Mesendoderm (in vitro differentiated cells): ENCODE measurements around the gene GNS. TPM values are rescaled to one million over a fixed set of nuclear protein-coding genes. Genes with fewer than 3 reads are reported as not detected.
"Not testable (repeated sequence)": the region's sequence is repeated elsewhere in the genome, so short reads cannot be mapped to it uniquely, and the experiment has no call there.

Experiments used
- DNase-seq: peaks from one replicate; pipeline ENCODE4 v3.0.0; 2013
- H2AK5ac ChIP-seq: 2 replicates; pipeline ENCODE4 v1.6.1; 2013; ENCODE audit warnings: low read length, inconsistent platforms
- H2BK120ac ChIP-seq: 2 replicates; pipeline ENCODE4 v1.6.1; 2013; ENCODE audit warnings: low read depth, mild to moderate bottlenecking, low read length, moderate library complexity, mixed read lengths
- H2BK15ac ChIP-seq: replicated peaks from 2 replicates; pipeline ENCODE4 v1.6.1; 2013; ENCODE audit warnings: low read depth, mild to moderate bottlenecking, moderate library complexity
- H2BK5ac ChIP-seq: 2 replicates; pipeline ENCODE4 v1.6.1; 2013; ENCODE audit warnings: low read length, inconsistent platforms
- H3K18ac ChIP-seq: 2 replicates; pipeline ENCODE4 v1.6.1; 2013; ENCODE audit warnings: mild to moderate bottlenecking, low read length, mixed read lengths
- H3K23ac ChIP-seq: one replicate; pipeline ENCODE4 v1.6.1; 2013; ENCODE audit warnings: low read length
- H3K27ac ChIP-seq: 2 replicates; pipeline ENCODE4 v1.5.1; 2013; ENCODE audit warnings: low read depth, mild to moderate bottlenecking, inconsistent platforms, low read length, moderate library complexity
- H3K27me3 ChIP-seq: 2 replicates; pipeline ENCODE4 v1.6.1; 2013; ENCODE audit warnings: low read length, control low read depth, mild to moderate bottlenecking, inconsistent platforms; ENCODE audit not compliant: insufficient read depth, poor library complexity
- H3K36me3 ChIP-seq: 2 replicates; pipeline ENCODE4 v1.6.1; 2013; ENCODE audit warnings: low read length, inconsistent platforms; ENCODE audit not compliant: control insufficient read depth, insufficient read depth
- H3K4ac ChIP-seq: one replicate; pipeline ENCODE4 v1.6.1; 2013; ENCODE audit warnings: low read depth, mild to moderate bottlenecking, low read length, moderate library complexity
- H3K4me1 ChIP-seq: 2 replicates; pipeline ENCODE4 v1.6.1; 2013; ENCODE audit warnings: low read depth, low read length, inconsistent platforms; ENCODE audit not compliant: control insufficient read depth
- H3K4me2 ChIP-seq: 2 replicates; pipeline ENCODE4 v1.6.1; 2013; ENCODE audit warnings: low read length
- H3K4me3 ChIP-seq: 2 replicates; pipeline ENCODE4 v1.5.1; 2013; ENCODE audit warnings: mild to moderate bottlenecking, low read length
- H3K56ac ChIP-seq: one replicate; pipeline ENCODE4 v1.6.1; 2013; ENCODE audit warnings: low read length
- H3K79me1 ChIP-seq: 2 replicates; pipeline ENCODE4 v1.6.1; 2013; ENCODE audit warnings: low read length, inconsistent platforms
- H3K79me2 ChIP-seq: 2 replicates; pipeline ENCODE4 v1.6.1; 2013; ENCODE audit warnings: mild to moderate bottlenecking, low read length; ENCODE audit not compliant: control insufficient read depth, insufficient read depth
- H3K9ac ChIP-seq: 2 replicates; pipeline ENCODE4 v1.6.1; 2013; ENCODE audit warnings: low read length, inconsistent platforms
- H4K5ac ChIP-seq: one replicate; pipeline ENCODE4 v1.6.1; 2013; ENCODE audit warnings: low read length
- H4K8ac ChIP-seq: one replicate; pipeline ENCODE4 v1.6.1; 2013; ENCODE audit warnings: low read depth, mild to moderate bottlenecking, control low read depth, low read length, moderate library complexity
- WGBS: extraction: QIAGEN DNeasy Blood & Tissue Kit; methylation state at CpG from one replicate; pipeline ENCODE4 v1.1.7; 2013; ENCODE audit warnings: low lambda C conversion rate, missing lambda C conversion rate; ENCODE audit not compliant: insufficient coverage; ENCODE audit errors: extremely low coverage; 5-methylcytosine and 5-hydroxymethylcytosine counted together
- polyA plus RNA-seq, 2 experiments: library from polyadenylated mRNA; stranded (reverse); fragments of 200-250 nt; gene quantifications; one replicate each; pipeline ENCODE4 v1.2.3, GENCODE V29; 2013

Gene GNS
- 10.3 TPM for polyA plus RNA-seq (2013, experiment 1 of 2)
- 10.5 TPM for polyA plus RNA-seq (2013, experiment 2 of 2)

DNA sequence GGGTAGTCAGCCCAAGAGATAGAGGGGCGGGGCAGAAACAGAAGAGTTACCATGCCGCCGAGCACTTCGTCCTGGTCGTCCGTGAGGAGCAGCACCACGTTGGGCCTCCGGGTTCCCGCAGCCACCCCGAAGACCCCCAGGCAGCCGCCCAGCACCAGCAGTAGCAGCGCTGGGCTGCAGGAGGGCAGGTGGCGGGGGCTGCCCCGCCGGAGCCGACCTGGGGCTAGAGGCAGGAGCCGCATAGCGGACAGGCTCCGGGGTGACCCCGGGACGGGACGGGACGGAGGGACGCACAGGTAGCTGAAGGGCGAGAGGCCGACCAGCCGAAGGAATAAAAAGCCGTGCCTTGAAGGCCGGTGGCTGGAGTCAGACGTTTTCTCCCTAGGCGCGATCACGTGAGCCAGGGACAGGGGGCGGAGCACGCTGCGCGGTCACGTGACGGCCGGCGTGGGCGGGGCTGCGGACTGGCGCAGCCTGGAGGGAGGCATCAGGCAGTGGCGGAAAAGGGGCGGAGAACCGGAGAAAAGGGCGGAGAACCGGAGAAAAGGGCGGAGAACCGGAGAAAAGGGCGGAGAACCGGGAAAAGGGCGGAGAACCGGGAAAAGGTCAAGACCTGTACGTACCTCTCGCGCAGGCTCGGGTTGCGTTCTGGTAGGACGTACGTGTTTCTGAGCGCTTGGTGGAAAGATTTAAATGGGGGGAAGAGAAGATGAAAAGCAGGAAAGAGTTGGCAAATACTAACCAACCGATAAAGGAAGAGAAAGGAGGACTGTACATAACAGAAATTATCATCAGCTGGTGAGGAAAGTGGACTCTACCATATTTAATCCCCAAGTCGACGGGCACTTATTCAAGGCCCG, at the start of gene GNS:
Gene GNS, minus strand, starts transcription at position 372 of the 860 bp plus-strand sequence. Its CDS starts 130 bp downstream, at position 242.
- Histone ChIP-seq H3K36me3 (peaks cover under 1% of the 10 kb centered on the region), H4K5ac (no peak within 1 kb of the TSS), H3K79me2 (peaks cover 4% of the 10 kb centered on the region), H2AK5ac (no peak within 1 kb of the TSS), H3K27me3 (no peaks in the 10 kb centered on the region), H3K18ac (no peak within 1 kb of the TSS), H3K27ac (no peak within 1 kb of the TSS), H3K56ac (peak within 1 kb of the TSS; percentile 92), H3K79me1 (peaks cover 8% of the 10 kb centered on the region), H3K23ac (no peak within 1 kb of the TSS), H2BK120ac (no peak within 1 kb of the TSS), H3K4ac (no peak within 1 kb of the TSS), H3K4me1 (no peaks in the 10 kb centered on the region), H2BK15ac (no peak within 1 kb of the TSS), H3K4me3 (peak within 1 kb of the TSS; percentile 84), H2BK5ac (no peak within 1 kb of the TSS), H4K8ac (peak within 1 kb of the TSS; percentile 77), H3K9ac (peak within 1 kb of the TSS; percentile 82), H3K4me2 (peak within 1 kb of the TSS; percentile 100)
- peak; percentile 94 for DNase-seq
- WGBS: no CpG with 5 or more reads among the region's 67 CpGs

DNA sequence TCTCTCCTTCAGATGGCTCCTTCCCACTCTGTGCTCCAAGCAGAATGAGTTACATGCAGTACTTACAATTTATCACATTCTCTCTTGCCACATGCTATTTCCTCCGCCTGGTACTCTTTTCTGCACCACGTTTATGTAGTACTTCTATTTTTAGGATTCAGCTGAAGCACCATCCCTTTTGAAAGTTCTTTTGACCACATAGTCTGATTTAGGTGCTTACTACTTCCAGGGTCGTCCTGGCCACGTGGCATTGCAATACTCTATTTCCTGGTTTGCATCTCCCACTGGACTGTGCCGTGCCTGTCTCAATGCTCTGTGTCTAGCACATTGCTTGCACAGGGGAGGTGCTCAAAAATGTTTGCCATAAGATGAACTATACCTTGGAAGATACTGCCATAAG, 48.9 kb upstream of the GNS start:
- no peak overlapping the region for H2BK5ac ChIP-seq
- H3K9ac ChIP-seq: no peak overlapping the region
- H3K27me3 ChIP-seq: no peaks in the 10 kb centered on the region
- no peaks in the 10 kb centered on the region for H3K4me1 ChIP-seq
- no peak overlapping the region for H4K5ac ChIP-seq
- no peaks in the 10 kb centered on the region for H3K79me1 ChIP-seq
- no peak overlapping the region for H2AK5ac ChIP-seq
- no peaks in the 10 kb centered on the region for H3K36me3 ChIP-seq
- H3K56ac ChIP-seq: no peak overlapping the region
- no peak overlapping the region for H3K4ac ChIP-seq
- no peak overlapping the region for H3K27ac ChIP-seq
- whole genome bisulfite sequencing: no CpG with 5 or more reads among the region's 5 CpGs
- no peak overlapping the region for H2BK120ac ChIP-seq
- DNase-seq: no peak
- H3K4me2 ChIP-seq: no peak overlapping the region
- no peak overlapping the region for H4K8ac ChIP-seq
- no peaks in the 10 kb centered on the region for H3K79me2 ChIP-seq
- H3K23ac ChIP-seq: no peak overlapping the region
- no peak overlapping the region for H3K18ac ChIP-seq
- no peak overlapping the region for H2BK15ac ChIP-seq
- H3K4me3 ChIP-seq: no peak overlapping the region

DNA sequence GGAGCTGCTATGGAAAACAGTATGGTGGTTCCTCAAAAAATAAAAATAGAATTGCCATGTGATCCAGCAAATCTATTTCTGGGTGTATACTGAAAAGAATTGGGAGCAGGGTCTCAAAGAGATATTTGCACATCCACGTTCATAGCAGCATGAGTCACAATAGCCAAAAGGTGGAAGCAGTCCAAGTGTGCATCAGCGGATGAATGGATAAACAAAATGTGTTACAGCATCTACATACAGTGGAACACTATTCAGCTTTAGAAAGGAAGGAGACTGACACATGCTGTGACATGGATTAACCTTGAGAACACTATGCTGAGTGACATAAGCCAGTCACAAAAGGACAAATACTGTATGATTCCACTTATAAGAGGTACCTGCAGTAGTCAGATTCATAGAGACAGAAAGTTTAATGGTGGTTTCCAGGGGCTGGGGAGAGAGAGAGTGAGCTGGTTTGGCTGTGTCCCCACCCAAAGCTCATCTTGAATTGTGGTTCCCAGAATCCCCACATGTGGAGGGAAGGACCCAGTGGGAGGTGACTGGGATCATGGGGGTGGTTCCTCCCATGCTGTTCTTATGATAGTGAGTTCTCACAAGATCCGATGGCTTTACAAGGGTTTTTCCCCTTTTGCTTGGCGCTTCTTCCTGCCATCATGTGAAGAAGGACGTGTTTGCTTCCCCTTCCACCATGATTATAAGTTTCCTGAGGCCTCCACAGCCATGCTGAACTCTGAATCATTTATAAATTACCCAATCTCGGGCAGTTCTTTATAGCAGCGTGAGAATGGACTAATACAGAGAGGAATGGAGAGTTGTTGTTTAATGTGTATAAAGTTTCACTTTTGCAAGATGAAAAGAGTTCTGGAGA, 47.6 kb upstream of the GNS start:
- Histone ChIP-seq H3K27me3 (no peaks in the 10 kb centered on the region), H3K4me3 (no peak overlapping the region), H3K79me2 (no peaks in the 10 kb centered on the region), H3K4ac (no peak overlapping the region), H3K4me2 (no peak overlapping the region), H3K79me1 (no peaks in the 10 kb centered on the region), H3K18ac (no peak overlapping the region), H2BK120ac (no peak overlapping the region), H3K27ac (no peak overlapping the region), H4K5ac (no peak overlapping the region), H2BK5ac (no peak overlapping the region), H3K36me3 (no peaks in the 10 kb centered on the region), H2BK15ac (no peak overlapping the region), H3K4me1 (no peaks in the 10 kb centered on the region), H3K9ac (no peak overlapping the region), H2AK5ac (no peak overlapping the region), H3K23ac (no peak overlapping the region), H4K8ac (no peak overlapping the region), H3K56ac (no peak overlapping the region)
- no CpG with 5 or more reads among the region's 7 CpGs for WGBS
- no peak for DNase-seq

DNA sequence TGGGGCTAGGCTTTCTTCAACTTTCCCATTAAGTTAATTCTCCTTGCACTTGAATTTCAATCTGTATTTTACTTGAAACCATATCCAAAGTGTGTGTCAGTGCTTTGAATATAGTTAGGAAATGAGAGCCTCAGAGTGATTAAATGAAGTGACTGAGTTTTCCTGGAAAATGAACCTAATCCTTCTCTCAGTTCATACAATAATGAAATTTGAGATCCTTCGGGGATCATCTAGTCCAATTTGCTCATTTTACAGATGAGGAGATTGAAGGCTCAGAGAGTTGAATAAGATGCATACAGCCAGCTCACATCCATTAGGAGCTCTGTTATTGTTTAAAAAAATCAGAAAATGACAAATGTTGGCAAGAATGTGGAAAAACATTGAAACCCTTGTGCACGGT, 47.0 kb upstream of the GNS start:
- Histone ChIP-seq H3K56ac (no peak overlapping the region), H3K4ac (no peak overlapping the region), H3K79me1 (no peaks in the 10 kb centered on the region), H3K79me2 (no peaks in the 10 kb centered on the region), H3K4me2 (no peak overlapping the region), H3K4me1 (no peaks in the 10 kb centered on the region), H3K23ac (no peak overlapping the region), H3K36me3 (no peaks in the 10 kb centered on the region), H2BK15ac (no peak overlapping the region), H2BK120ac (no peak overlapping the region), H3K27me3 (no peaks in the 10 kb centered on the region), H3K18ac (no peak overlapping the region), H2AK5ac (no peak overlapping the region), H3K9ac (no peak overlapping the region), H2BK5ac (no peak overlapping the region), H4K5ac (no peak overlapping the region), H3K27ac (no peak overlapping the region), H4K8ac (no peak overlapping the region), H3K4me3 (no peak overlapping the region)
- no CpG with 5 or more reads among the region's 2 CpGs for WGBS
- DNase-seq: no peak

DNA sequence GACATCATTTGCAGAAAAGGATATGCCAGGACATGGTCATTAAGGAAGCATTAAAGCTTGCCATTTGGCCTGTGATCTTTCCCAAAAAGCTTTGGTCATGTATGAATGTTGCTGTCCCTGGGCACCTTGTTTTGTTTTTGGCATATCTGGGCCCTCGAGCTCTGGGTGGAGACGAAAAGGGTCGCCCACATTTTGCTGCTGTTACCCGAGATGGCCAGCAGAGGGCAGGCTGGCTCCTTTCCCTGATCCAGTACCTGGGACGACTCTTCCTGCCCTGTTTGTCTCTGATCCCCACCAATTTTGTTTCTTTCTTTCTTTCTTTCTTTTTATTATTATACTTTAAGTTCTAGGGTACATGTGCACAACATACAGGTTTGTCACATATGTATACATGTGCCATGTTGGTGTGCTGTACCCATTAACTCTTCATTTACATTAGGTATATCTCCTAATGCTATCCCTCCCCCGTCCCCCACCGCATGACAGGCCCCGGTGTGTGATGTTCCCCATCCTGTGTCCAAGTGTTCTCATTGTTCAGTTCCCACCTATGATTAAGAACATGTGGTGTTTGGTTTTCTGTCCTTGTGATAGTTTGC, 43.1 kb upstream of the GNS start:
- WGBS: no CpG with 5 or more reads among the region's 8 CpGs
- H3K4me1 ChIP-seq, H3K23ac ChIP-seq, H3K56ac ChIP-seq, H3K4me2 ChIP-seq, H3K4me3 ChIP-seq, H3K9ac ChIP-seq, H4K5ac ChIP-seq, H2BK5ac ChIP-seq, H4K8ac ChIP-seq, H3K18ac ChIP-seq, H2BK120ac ChIP-seq, H3K79me1 ChIP-seq, H2AK5ac ChIP-seq, H3K36me3 ChIP-seq, H3K4ac ChIP-seq, H3K27ac ChIP-seq, H2BK15ac ChIP-seq, H3K79me2 ChIP-seq, H3K27me3 ChIP-seq: not testable (repeated sequence)
- DNase-seq: peak; percentile 64
